GM10248 (cell line): ENCODE data around the gene AFAP1.

Experiments used
- CTCF ChIA-PET: fragments of 300-600 bp; sonication (Branson Sonifier 250); formaldehyde crosslinking; extraction: SDS; loops from one replicate; lab custom pipeline; 2021; ENCODE audit warnings: antibody characterized with exemption; lab: Yijun Ruan, JAX
- POLR2A ChIA-PET: fragments of 350-650 bp; sonication (Branson Sonifier 250); formaldehyde crosslinking; extraction: SDS; loops from one replicate; lab custom pipeline; 2020; ENCODE audit warnings: antibody characterized with exemption; lab: Yijun Ruan, JAX
- DNase-seq: peaks from one replicate; pipeline ENCODE4 v3.0.0; 2012; ENCODE audit errors: extremely low spot score
- CTCF ChIP-seq: IDR thresholded peaks from 2 replicates; pipeline ENCODE4 v1.5.1; 2012; ENCODE audit warnings: mild to moderate bottlenecking, low read depth; ENCODE audit errors: extremely low read depth, missing control alignments, control extremely low read depth

AFAP1 gene

GRCh38 chr4:7854697-7855370 is 84.8 kb downstream of the AFAP1 start:
- ChIA-PET CTCF (interaction anchor here (1.3 kb wide), 1 partner anchor 11 kb away, joined by 6 read pairs; no protein-coding TSS in a partner anchor), POLR2A (no interaction called here)
- TF ChIP-seq CTCF = no peak
- no peak for DNase-seq

GRCh38 chr4:7854216-7854615 is 85.4 kb downstream of the AFAP1 start:
- POLR2A ChIA-PET = no interaction called here
- TF ChIP-seq CTCF = no peak
- no peak for DNase-seq
- CTCF ChIA-PET = no interaction called here

GRCh38 chr4:7853271-7853670 is 86.4 kb downstream of the AFAP1 start:
- ChIA-PET CTCF (no interaction called here), POLR2A (no interaction called here)
- no peak for TF ChIP-seq CTCF
- DNase-seq = no peak

- ChIA-PET POLR2A (no interaction called here), CTCF (no interaction called here)
- no peak for TF ChIP-seq CTCF
- no peak for DNase-seq
These were observed 87.0 kb downstream of the AFAP1 start for GRCh38 chr4:7852568-7853185.

- TF ChIP-seq CTCF = no peak
- ChIA-PET CTCF (interaction anchor here (0.6 to 2.0 kb wide), 4 partner anchors 19 to 80 kb away, joined by 3 to 7 read pairs (median 5); no protein-coding TSS in a partner anchor), POLR2A (no interaction called here)
- DNase-seq = no peak
These were observed 89.2 kb downstream of the AFAP1 start for GRCh38 chr4:7850489-7850888.

GRCh38 chr4:7847206-7847605 is 92.5 kb downstream of the AFAP1 start:
- ChIA-PET POLR2A (no interaction called here), CTCF (no interaction called here)
- TF ChIP-seq CTCF = no peak
- no peak for DNase-seq
